DND-41 (cell line): ENCODE results near the gene ERCC4.

Experiments used
- EZH2 ChIP-seq: IDR thresholded peaks from 3 replicates; pipeline ENCODE4 v1.6.1; 2012; ENCODE audit warnings: borderline replicate concordance, low read depth, mild to moderate bottlenecking, moderate library complexity, low read length, inconsistent platforms; ENCODE audit not compliant: severe bottlenecking
- TF ChIP-seq, protein P1 (sequence below): IDR thresholded peaks from 2 replicates; pipeline ENCODE4 v1.5.1; 2012; ENCODE audit warnings: borderline replicate concordance, low read length, moderate library complexity, mild to moderate bottlenecking; ENCODE audit not compliant: poor library complexity, severe bottlenecking; ENCODE audit errors: extremely low read depth

DNA sequence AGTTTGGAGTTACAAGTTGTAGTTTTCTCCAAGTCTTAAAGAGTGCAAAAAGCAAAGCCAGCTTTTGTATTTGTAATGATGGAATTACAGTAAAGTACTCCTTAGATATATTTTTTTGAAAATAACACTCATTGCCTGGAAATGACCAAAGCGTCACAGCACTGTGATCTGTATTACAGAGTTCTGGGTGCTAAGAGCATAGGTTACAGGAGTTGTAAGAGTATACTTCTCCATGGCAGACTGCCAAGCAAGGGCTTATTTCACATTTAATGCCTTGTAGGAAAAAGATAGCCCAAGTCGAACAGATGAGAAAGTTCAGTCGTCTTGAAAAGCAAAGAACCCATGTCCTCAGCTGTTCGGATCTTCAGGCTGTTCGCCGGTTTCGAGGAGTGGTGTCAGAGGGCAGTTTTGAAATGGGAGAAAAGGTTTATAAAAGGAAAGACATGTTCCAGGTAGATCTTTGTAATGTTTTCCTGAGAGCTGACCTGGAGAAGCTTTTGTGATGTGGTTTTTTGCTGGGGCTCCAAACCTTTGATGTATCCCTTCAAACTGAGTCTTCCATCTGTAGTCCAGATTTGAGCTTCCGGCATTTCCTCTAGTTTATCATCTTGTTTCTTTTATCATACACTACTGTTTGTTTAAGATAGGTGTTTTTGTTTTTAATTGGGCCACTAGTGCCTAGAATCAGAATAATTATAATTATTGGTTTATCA, 41.3 kb downstream of the ERCC4 start:
- TF ChIP-seq, protein P1, sequence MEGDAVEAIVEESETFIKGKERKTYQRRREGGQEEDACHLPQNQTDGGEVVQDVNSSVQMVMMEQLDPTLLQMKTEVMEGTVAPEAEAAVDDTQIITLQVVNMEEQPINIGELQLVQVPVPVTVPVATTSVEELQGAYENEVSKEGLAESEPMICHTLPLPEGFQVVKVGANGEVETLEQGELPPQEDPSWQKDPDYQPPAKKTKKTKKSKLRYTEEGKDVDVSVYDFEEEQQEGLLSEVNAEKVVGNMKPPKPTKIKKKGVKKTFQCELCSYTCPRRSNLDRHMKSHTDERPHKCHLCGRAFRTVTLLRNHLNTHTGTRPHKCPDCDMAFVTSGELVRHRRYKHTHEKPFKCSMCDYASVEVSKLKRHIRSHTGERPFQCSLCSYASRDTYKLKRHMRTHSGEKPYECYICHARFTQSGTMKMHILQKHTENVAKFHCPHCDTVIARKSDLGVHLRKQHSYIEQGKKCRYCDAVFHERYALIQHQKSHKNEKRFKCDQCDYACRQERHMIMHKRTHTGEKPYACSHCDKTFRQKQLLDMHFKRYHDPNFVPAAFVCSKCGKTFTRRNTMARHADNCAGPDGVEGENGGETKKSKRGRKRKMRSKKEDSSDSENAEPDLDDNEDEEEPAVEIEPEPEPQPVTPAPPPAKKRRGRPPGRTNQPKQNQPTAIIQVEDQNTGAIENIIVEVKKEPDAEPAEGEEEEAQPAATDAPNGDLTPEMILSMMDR, result no peak
- no peak for TF ChIP-seq EZH2
